HT1080 (cell line): ENCODE results near the gene ZPR1. TPM values are rescaled to one million over a fixed set of nuclear protein-coding genes. Genes with fewer than 3 reads are reported as not detected.
"Not testable (repeated sequence)": the region's sequence is repeated elsewhere in the genome, so short reads cannot be mapped to it uniquely, and the experiment has no call there.

Experiments
- DNase-seq: peaks from one replicate; pipeline ENCODE4 v3.0.0-alpha.2; 2015; ENCODE audit warnings: low read depth
- polyA plus RNA-seq, 2 experiments: library from polyadenylated mRNA; depleted of rRNA; stranded (reverse); fragments of >200 nt; gene quantifications; 2 replicates each; pipeline ENCODE4 v1.2.3, GENCODE V29; 2015
- total RNA-seq: library from RNA; depleted of rRNA; stranded (reverse); fragments of >200 nt; shearing (Covaris generic); gene quantifications from 2 replicates; pipeline ENCODE4 v1.2.3, GENCODE V29; 2014; rRNA removed

ZPR1 gene
- 105 and 106 TPM in 2 replicates for total RNA-seq
- polyA plus RNA-seq (2015; cell fraction: cytosol; rRNA removed) = 96.1 and 103 TPM in 2 replicates
- polyA plus RNA-seq (2015; cell fraction: nucleus; rRNA removed) = 67.9 and 72.8 TPM in 2 replicates

- peak; percentile 64 for DNase-seq
These were observed at the start of gene ZPR1 for GRCh38 chr11:116787786-116788486. Gene ZPR1 (minus strand): TSS chr11:116788023. CDS start chr11:116787990, 33 bp downstream.

GRCh38 chr11:116836632-116836991, 48.8 kb upstream of the ZPR1 start:
- DNase-seq = no peak

DNA sequence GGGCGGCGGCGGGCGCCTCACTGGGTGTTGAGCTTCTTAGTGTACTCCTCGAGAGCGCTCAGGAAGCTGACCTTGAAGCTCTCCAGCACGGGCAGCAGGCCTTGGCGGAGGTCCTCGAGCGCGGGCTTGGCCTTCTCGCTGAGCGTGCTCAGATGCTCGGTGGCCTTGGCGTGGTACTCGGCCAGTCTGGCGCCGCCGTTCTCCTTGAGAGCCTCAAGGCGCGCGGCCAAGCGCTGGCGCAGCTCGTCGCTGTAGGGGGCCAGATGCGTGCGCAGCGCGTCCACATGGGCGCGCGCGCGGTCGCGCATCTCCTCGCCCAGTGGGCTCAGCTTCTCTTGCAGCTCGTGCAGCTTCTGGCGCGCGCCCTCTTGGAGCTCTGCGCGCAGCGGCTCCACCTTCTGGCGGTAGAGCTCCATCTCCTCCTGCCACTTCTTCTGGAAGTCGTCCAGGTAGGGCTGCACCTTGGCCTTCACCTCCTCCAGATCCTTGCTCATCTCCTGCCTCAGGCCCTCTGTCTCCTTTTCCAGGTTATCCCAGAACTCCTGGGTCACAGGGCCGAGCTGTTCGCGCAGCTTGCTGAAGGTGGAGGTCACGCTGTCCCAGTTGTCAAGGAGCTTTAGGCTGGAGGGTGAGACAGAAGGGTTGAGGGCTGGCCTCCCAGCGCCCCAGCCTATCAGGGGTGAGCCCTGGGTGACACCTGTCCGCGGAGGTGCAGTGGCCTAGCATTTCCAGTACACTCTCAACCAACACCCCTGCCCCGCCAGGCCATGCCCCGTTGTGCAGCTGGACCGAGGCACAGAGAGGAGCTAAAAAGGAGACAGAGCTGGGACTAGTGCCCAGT, 48.2 kb upstream of the ZPR1 start:
- DNase-seq = peak; percentile 96

DNA sequence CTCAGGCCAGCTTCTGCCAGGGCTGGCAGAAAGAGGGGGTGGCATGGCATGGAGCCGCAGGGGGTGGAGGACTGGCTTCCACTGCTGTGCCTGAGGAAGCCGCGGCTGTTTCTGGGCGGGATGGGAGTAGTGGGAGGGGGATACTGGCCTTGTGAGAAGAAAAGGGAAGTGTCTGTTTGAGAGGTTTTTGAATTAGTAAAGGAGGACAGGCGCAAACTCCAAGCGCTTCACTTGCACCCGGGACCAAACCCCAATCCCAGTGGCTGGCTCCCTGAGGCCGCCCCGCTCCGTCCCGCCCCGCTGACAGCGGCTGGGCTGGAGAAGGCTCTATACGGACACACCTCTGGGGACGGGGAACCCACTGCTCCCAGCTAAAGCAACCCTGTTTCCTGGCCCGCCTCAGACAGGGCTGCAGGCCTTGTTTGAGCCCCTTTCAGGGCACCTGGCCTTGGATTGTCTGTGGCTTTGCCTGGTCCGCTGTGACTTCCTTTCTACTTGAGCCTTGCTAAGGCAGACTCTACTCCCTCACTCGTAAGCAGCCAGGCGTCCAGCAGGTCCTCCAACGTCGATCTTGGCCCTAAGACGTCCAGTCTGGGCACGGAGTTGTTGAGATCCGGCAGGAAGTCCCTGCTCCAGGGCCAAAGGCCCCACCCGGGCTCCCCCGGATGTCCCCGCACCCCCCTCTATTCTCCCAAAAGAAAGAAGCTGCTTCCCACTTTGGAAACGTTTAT, 47.4 kb upstream of the ZPR1 start:
- no peak for DNase-seq

DNA sequence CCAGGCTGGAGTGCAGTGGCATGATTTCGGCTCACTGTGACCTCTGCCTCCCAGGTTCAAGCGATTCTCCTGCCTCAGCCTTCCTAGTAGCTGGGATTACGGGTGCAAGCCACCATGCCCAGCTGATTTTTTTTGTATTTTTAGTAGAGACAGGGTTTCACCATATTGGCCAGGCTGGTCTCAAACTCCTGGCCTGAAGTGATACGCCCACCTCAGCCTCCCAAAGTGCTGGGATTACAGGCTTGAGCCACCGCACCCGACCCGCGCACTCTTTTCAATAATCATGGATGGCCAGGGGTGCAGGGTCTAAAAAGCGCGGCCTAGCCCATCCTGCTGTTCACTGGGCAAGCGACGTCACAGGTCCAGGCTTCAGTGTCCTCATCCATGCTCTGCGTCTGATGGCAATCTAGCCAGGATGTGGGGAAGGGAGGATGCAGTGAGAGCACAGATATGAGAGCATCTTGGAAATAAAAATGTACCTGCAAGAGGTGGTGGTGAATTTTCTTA, 46.8 kb upstream of the ZPR1 start:
- not testable (repeated sequence) for DNase-seq

DNA sequence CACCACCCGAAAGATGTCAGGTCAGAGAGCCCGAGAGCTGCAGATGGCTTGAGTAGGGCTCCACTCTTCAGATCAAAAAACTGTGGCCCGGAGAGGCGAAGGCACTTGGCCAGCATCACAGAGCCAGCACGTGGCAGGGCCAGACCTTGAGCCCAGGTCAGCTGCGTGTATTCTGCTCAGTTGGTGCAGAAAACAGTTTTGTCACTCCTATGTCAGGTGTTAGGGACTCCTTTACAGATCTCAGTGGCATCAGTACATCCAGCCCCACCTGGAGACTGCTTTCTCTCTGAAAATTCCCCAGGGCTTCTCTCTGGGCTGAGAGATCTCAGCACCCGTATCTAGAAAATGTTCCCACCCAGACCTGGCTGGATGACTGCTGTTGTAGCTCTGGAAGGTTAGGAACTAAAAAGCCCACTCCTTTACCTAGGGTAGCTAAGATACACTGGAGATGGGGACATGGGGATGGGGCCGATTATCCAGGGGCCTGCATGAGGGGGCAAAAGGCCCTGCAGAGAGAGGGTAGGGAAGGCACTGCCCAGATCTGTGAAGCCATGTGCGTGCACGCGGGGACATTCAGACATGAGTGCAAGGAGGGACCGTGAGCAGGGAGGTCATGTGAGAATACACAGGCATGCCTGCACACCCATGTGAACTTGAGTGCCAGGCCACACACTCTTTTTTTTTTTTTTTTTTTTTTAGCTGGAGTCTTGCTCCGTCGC, 46.2 kb upstream of the ZPR1 start:
- DNase-seq = no peak

GRCh38 chr11:116833491-116833815, 45.6 kb upstream of the ZPR1 start:
- DNase-seq = no peak

DNA sequence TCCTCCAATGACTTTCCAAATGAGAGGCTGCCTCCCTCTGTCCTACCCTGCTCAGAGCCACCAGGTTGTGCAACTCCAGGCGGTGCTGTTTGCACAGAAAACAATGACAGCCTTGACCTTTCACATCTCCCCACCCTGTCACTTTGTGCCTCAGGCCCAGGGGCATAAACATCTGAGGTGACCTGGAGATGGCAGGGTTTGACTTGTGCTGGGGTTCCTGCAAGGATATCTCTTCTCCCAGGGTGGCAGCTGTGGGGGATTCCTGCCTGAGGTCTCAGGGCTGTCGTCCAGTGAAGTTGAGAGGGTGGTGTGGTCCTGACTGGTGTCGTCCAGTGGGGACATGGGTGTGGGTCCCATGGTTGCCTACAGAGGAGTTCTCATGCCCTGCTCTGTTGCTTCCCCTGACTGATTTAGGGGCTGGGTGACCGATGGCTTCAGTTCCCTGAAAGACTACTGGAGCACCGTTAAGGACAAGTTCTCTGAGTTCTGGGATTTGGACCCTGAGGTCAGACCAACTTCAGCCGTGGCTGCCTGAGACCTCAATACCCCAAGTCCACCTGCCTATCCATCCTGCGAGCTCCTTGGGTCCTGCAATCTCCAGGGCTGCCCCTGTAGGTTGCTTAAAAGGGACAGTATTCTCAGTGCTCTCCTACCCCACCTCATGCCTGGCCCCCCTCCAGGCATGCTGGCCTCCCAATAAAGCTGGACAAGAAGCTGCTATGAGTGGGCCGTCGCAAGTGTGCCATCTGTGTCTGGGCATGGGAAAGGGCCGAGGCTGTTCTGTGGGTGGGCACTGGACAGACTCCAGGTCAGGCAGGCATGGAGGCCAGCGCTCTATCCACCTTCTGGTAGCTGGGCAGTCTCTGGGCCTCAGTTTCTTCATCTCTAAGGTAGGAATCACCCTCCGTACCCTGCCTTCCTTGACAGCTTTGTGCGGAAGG, 44.8 kb upstream of the ZPR1 start:
- DNase-seq = no peak

- DNase-seq = no peak
These were observed 44.0 kb upstream of the ZPR1 start for GRCh38 chr11:116831790-116832349.

GRCh38 chr11:116830184-116830912, 42.5 kb upstream of the ZPR1 start:
- DNase-seq = no peak

- DNase-seq = no peak
These were observed 41.8 kb upstream of the ZPR1 start, which contains the start of gene APOC3 for GRCh38 chr11:116829525-116830183. Gene APOC3 (plus strand): TSS chr11:116829907. CDS start chr11:116830583, 676 bp downstream.

DNA sequence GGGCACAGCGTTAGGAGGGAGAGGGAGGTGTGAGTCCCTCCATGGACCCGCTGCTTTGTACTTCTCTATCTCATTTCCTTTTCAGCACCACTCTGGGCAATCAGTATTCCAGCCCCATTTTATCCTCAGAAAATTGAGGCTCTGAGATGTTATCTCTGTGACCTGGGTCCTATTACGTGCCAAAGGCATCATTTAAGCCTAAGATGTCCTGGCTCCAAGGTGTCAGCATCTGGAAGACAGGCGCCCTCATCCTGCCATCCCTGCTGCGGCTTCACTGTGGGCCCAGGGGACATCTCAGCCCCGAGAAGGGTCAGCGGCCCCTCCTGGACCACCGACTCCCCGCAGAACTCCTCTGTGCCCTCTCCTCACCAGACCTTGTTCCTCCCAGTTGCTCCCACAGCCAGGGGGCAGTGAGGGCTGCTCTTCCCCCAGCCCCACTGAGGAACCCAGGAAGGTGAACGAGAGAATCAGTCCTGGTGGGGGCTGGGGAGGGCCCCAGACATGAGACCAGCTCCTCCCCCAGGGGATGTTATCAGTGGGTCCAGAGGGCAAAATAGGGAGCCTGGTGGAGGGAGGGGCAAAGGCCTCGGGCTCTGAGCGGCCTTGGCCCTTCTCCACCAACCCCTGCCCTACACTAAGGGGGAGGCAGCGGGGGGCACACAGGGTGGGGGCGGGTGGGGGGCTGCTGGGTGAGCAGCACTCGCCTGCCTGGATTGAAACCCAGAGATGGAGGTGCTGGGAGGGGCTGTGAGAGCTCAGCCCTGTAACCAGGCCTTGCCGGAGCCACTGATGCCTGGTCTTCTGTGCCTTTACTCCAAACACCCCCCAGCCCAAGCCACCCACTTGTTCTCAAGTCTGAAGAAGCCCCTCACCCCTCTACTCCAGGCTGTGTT, 41.1 kb upstream of the ZPR1 start:
- no peak for DNase-seq

DNA sequence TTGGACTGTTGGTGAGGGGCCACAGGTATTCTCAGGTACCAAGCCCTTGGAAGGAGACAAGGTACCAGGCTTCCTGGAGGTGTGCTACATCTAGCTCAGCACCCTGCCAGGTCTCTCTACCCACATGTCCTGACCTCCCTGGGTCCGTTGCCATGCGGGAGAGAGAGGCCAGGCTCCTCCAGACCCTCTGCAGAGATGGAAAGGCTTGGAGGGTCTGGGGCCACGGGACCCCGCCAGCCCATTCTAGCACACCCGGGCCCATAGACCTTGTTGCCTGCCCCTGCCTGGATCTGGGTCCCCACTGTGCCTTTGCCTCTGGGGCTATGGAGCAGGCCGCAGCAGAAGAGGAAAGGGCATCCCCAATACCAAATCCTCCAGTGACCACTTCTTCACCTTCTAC, 39.6 kb upstream of the ZPR1 start:
- no peak for DNase-seq

DNA sequence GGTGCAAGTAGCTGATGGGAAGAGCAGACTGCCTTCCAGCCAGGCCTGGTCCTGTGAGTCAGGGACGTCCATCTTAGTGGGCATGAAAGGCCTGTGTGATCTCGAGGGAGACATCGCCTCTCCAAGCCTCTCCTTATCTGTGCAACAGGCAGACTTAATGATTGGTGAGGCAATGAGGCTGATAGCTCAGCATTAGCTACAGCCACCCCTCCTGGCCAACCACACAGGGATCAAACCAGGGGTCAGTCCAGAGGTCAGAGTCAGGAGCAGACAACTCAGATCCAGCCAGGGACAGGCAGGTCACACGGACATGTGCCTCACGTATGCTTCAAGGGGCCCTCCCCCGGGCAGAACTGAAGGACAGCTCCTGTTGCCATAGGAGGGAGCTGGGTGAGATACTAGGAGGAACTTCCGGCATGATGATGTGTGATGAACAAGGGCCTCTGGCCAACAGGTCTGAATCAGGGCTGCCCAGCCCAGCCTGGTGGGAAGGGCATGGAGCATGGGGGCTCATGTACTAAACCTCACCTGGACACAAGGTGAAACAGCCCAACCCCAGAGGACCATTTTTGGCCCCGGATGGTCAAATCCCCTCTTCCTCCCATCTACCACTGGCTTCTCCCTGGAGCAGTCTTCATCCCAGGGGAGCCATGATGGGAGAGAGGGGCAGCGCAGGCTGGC, 39.1 kb upstream of the ZPR1 start:
- DNase-seq = no peak

DNA sequence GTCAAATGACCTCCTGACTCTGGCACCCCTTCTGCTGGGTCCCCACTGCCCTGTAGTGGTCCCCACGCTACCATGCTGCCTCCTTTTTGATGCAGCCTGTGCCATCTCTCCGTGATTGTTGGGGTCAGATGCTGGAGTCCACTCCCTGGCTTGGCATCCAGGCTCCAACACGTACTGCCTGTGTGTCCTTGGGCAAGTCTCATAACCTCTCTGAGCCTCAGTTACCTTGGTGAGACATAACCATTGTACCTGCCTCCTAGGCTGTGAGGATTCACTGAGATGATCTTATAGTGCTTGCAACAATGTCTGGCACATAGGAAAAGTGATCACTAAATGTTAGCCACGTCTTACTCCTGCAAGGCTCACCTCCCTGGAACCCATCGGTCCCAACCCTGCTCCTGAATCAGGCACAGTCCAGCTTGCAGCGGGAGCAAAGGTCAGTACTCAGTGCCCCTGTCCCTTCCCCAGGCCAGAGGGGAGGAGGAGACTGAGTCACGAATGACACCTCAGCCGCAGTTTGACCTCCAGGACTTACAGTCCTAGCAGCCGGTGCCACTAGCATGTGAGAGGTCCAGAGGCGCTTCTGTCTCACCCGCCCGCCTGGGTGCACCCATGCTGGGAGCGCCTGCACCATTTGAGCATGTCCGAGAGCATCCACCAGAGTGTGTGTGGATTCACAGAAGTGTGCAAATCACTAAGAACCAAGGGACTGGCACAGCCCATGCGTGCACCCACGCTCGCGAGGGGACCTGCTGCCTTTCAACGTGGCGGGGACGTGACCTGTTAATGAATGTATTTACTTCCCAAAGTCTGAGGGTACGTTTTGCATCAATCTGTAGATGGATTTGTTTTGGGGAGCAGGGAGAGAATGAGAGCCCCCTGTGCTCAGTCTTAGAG, 38.3 kb upstream of the ZPR1 start:
- DNase-seq = no peak

DNA sequence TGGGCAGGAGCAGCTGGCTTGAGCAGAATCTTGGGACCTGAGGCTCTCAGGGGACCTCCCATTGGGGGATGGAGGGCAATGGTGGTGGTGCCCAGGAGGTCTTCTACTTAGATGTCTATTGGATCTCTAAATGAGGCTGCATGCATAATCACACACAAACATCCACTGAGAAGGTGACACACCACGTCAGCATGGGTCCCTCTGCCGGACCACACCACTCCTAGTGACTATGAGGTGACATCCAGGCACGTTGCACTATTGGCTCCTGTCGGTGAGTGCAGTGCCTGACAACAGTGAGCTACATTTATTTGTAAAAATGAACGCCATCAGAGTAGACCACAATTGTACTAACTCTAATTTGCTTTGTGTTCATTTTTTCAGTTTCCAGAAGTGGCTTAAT, 37.6 kb upstream of the ZPR1 start:
- no peak for DNase-seq
